HG02981 (cell line): Measurements from ENCODE around the gene GRM5.

Experiments
- ATAC-seq: cut with Tn5 transposase; IDR thresholded peaks from one replicate; pipeline ENCODE4 v1.9.1; 2021; ENCODE audit warnings: mild to moderate bottlenecking, moderate library complexity; ENCODE audit not compliant: unreplicated experiment

GRM5 gene

GRCh38 chr11:88620568-88621130, 445.1 kb downstream of the GRM5 start:
- ATAC-seq: no peak

DNA sequence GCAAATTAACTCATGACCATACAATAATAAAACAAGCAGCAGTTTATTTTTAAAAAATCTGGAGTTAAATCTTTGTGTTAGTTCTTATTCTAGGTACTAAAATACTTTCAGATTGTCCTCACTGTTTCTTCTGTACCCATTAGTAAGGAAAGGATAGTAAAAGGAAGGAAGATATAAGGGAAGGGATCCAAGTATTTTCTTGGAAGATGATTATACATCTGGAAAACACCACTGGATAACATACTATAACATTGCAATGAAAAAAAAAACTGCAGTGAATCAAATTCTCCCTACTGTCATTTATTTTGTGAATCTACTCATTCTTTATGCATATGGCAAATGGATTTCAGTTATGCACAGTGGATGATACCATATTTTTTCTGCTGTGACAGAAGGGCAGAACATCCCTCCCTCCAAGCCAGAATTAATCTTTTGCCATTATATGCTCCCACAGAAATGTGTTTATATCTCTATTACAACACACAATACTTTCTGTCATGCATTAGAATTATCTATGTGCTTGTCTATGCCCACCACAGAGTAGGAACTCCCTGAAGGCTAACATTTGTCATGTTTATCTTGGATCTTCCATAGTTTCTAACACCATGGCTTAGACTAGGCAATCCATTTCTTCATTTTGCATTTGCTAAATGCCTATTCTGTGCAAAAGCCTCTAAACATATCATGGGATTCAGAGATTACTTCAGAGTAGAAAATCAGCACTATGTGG, 446.0 kb downstream of the GRM5 start:
- no peak for ATAC-seq

- no peak for ATAC-seq
Observed at GRCh38 chr11:88619071-88619425, 446.7 kb downstream of the GRM5 start.

GRCh38 chr11:88618327-88619070, 447.3 kb downstream of the GRM5 start:
- no peak for ATAC-seq

- no peak for ATAC-seq
Observed at GRCh38 chr11:88617226-88617625, 448.6 kb downstream of the GRM5 start.

GRCh38 chr11:88604260-88604659, 461.5 kb downstream of the GRM5 start:
- ATAC-seq: no peak

GRCh38 chr11:88603091-88603867, 462.5 kb downstream of the GRM5 start:
- no peak for ATAC-seq

DNA sequence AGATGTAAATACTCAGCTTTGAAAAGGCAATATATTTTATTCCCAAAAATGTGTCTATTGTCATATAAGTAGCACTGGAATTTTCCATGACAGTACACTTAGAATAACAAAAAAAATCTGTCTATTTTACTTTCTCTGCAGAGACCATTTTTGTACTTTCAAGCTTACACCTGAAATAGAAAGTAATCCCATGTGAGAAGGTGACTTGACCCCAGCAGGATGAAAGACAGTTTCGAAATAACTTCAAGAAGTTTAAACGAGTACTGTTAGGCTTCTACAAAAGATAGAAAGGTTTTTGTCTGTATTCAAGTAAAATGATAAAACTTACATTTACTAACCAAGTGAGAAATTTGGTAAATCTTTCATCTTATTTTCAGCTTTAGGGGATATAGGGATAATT, 468.4 kb downstream of the GRM5 start:
- no peak for ATAC-seq

- ATAC-seq: no peak
Observed at GRCh38 chr11:88596786-88597185, 469.0 kb downstream of the GRM5 start.

- no peak for ATAC-seq
Observed at GRCh38 chr11:88594274-88594950, 471.4 kb downstream of the GRM5 start.

- no peak for ATAC-seq
Observed at GRCh38 chr11:88590361-88590760, 475.4 kb downstream of the GRM5 start.

DNA sequence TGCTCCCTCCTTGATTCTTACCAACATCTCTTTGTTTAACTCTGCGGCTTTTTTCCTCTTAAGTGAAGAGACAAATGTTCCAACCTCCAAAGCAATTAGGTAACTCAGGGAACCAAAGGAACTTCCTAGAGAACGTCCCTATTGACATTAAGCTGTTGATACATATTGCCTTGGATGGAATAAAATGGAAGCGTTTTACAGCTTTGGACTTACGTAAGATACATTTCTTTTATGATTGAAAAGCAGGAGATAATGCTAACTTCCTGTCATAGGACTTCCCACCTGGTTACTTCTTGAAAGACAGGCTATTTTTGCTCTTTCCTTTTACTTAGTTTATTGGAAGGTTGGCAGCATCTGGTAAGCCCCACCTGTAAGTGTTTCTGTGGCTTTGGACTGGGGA, 482.5 kb downstream of the GRM5 start:
- no peak for ATAC-seq

DNA sequence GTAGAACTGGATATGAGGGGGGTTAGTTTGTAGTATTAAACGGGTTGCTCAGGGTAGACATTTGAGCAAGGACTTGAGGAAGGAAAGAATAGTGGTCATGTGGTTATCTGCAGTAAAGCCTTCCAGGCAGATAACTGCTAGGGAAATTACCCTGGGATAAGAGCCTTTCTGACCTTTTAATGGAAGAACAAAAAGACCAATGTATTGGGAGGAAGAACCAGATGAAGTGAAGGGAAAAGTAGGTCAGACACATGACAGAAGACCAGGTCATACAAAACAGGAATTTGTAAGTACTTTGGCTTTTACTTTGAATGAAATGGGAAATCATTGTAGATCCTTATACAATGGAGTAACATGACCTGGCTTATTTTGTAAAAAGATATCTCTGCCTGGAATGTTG, 486.3 kb downstream of the GRM5 start:
- ATAC-seq: no peak

GRCh38 chr11:88576741-88577140, 489.0 kb downstream of the GRM5 start:
- no peak for ATAC-seq

DNA sequence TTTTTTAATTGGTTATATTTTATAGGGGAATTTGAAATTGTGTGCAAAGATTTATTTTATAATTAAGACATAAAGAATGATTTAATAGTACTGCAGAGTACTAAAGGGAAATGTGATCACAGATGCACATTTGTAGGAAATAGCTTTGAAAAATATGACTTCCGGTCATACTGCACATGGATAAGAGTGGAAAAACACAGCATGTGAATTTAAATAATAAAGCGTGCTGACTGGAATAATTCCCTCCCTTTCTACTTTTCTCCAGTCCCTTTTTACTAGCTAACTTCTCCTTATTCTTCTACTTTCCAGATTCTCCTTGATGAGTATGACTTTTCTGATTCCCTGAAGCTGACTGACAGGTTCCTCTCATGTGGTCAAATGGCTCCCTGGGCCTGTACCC, 489.9 kb downstream of the GRM5 start:
- no peak for ATAC-seq

- no peak for ATAC-seq
Observed at GRCh38 chr11:88569342-88569741, 496.4 kb downstream of the GRM5 start.

DNA sequence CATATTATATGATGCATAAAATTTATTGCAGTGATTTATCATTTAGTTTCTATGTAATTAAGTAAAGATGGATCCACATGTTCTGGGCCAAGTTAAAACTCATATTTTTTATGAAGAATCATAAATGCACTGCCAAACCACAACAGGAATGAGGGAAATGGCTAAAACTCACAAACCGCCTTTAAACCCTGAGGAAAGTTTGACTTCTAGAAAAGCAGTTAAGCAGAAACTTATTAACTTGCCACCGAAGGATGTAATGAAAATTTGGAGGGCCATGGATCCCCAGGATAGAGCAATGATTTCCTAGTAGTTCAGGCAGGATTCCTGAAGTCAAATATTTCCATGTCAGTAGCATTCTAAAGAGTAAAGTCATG, 510.0 kb downstream of the GRM5 start:
- no peak for ATAC-seq

- ATAC-seq: no peak
Observed at GRCh38 chr11:88555018-88555828, 510.6 kb downstream of the GRM5 start.

DNA sequence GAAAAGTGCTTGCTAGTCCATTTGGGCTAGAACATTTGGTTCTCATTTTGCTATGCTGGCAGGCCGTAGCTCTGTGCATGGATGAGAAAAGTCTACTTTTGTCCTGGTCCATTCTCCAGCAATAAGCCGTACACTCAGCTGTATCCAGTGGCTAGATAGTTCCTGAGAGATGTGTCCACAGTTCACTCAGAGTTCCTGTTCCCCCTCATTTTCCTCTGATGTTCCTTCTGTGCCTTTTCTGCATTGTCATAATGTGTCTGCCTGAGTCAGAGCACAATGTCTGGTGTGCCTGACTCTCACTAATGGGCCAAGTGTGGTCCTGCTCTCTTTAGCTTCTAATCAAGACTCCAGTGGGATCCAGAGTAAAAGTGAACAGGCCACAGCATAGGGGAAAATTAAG, 512.6 kb downstream of the GRM5 start:
- no peak for ATAC-seq

DNA sequence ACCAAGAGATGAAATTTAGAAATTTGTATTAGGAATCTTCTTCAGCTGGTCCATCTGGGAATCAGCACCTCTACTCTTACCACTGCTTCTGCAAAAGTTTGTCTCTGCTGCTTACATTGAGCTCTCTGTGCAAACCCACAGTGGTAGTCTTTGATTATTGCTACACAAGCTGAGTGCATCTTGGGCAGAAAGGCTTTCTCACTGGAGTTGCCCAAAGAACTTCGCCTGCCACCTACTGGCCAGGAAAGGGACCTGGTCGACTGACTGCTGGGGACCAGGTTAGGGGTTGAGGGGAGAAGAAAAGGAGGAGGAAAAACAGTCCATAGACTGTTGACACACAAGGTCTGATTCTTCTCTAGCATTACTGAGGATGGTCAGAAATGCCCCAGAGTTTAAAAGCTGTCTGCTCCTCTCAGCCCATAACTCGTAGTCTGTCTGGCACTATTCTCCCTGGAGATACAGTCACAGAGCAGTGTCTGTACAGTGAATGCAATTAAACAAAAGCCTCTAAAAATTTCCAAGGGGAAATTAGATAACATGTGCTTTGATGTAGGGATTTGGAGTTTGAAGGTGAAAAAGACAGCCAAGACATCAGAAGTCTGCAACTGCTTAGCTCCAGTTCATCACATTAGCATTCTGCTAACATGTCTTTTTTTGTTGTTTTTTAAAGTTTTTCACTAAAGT, 513.3 kb downstream of the GRM5 start:
- ATAC-seq: peak; percentile 97
